Right forelimb (tissue), 1 donor: Measurements from ENCODE around the gene AMOTL2.

ENCODE experiments used
- DNase-seq: peaks from one replicate; pipeline ENCODE4 v3.0.0-alpha.2; 2018

Gene AMOTL2

GRCh38 chr3:134378384-134378783, 4.1 kb upstream of the AMOTL2 start:
- DNase-seq: peak; percentile 46

GRCh38 chr3:134377896-134378295, 3.6 kb upstream of the AMOTL2 start:
- peak; percentile 16 for DNase-seq

- DNase-seq: peak; percentile 41
These were observed 2.7 kb upstream of the AMOTL2 start for GRCh38 chr3:134376786-134377426.

- peak; percentile 34 for DNase-seq
These were observed 2.1 kb upstream of the AMOTL2 start for GRCh38 chr3:134376385-134376765.

GRCh38 chr3:134375582-134376384, 1.5 kb upstream of the AMOTL2 start:
- DNase-seq: peak; percentile 42

- DNase-seq: no peak
These were observed 739 bp upstream of the AMOTL2 start for GRCh38 chr3:134374791-134375581.

GRCh38 chr3:134373271-134374104, 759 bp downstream of the AMOTL2 start:
- DNase-seq: peak; percentile 92

- no peak for DNase-seq
These were observed 1.6 kb downstream of the AMOTL2 start for GRCh38 chr3:134372396-134373270.

GRCh38 chr3:134371542-134372324, 2.5 kb downstream of the AMOTL2 start:
- peak; percentile 32 for DNase-seq

- DNase-seq: peak; percentile 53
These were observed 3.4 kb downstream of the AMOTL2 start for GRCh38 chr3:134370611-134371531.

GRCh38 chr3:134369861-134370596, 4.2 kb downstream of the AMOTL2 start:
- DNase-seq: peak; percentile 20

- DNase-seq: peak; percentile 18
These were observed 5.0 kb downstream of the AMOTL2 start for GRCh38 chr3:134369231-134369741.

GRCh38 chr3:134368751-134369105, 5.5 kb downstream of the AMOTL2 start:
- peak; percentile 38 for DNase-seq

- DNase-seq: peak; percentile 39
These were observed 6.1 kb downstream of the AMOTL2 start for GRCh38 chr3:134367869-134368750.

GRCh38 chr3:134366928-134367811, 7.1 kb downstream of the AMOTL2 start:
- DNase-seq: peak; percentile 75

- peak; percentile 39 for DNase-seq
These were observed 7.9 kb downstream of the AMOTL2 start for GRCh38 chr3:134366221-134366927.
